OCI-LY7 (cell line): ENCODE results near the gene SUMF1. TPM values are rescaled to one million over a fixed set of nuclear protein-coding genes. Genes with fewer than 3 reads are reported as not detected.

Experiments used
- BruUV-seq: library from RNA; stranded (reverse); fragments of 400-500 nt; replicated peaks from 2 replicates; lab custom pipeline; 2021; lab: Mats Ljungman, UMichigan
- CTCF ChIA-PET: fragments of 300-600 bp; sonication (Branson Sonifier 250); formaldehyde crosslinking; loops from one replicate; lab custom pipeline; 2022; ENCODE audit warnings: antibody characterized with exemption; ENCODE audit not compliant: unreplicated experiment; lab: Charles Lee
- POLR2A ChIA-PET: fragments of 300-600 bp; sonication (Branson Sonifier 250); formaldehyde crosslinking; loops from one replicate; lab custom pipeline; 2022; ENCODE audit warnings: antibody characterized with exemption; lab: Charles Lee
- DNase-seq: peaks from one replicate; pipeline ENCODE4 v3.0.0-alpha.2; 2015; ENCODE audit warnings: low spot score
- H2AFZ ChIP-seq: fragments of 200-600 bp; sonication (generic), shearing (Covaris generic); 2 replicates; pipeline ENCODE4 v1.6.1; 2014; ENCODE audit warnings: mild to moderate bottlenecking, antibody characterized with exemption, low read length, moderate library complexity
- H3K27ac ChIP-seq: fragments of 200-600 bp; sonication (generic); 2 replicates; pipeline ENCODE4 v1.5.1; 2014; ENCODE audit warnings: mixed run types, low read depth, mild to moderate bottlenecking, moderate library complexity, low read length, inconsistent platforms; ENCODE audit not compliant: poor library complexity, severe bottlenecking
- H3K36me3 ChIP-seq: fragments of 200-600 bp; sonication (generic); 2 replicates; pipeline ENCODE4 v1.6.1; 2014; ENCODE audit warnings: mild to moderate bottlenecking, antibody characterized with exemption, low read length, moderate library complexity, mixed read lengths; ENCODE audit not compliant: insufficient read depth
- H3K4me1 ChIP-seq: fragments of 200-600 bp; sonication (generic); 2 replicates; pipeline ENCODE4 v1.5.1; 2014; ENCODE audit warnings: mild to moderate bottlenecking, low read length; ENCODE audit not compliant: insufficient read depth, poor library complexity, severe bottlenecking
- H3K4me2 ChIP-seq: fragments of 200-600 bp; sonication (generic); 2 replicates; pipeline ENCODE4 v1.6.1; 2014; ENCODE audit warnings: mild to moderate bottlenecking, low read length
- H3K4me3 ChIP-seq: fragments of 200-600 bp; sonication (generic); 2 replicates; pipeline ENCODE4 v1.5.1; 2014; ENCODE audit warnings: mild to moderate bottlenecking, low read depth, low read length; ENCODE audit not compliant: poor library complexity, severe bottlenecking
- H3K79me2 ChIP-seq: fragments of 200-600 bp; sonication (generic); 2 replicates; pipeline ENCODE4 v1.6.1; 2016; ENCODE audit warnings: low read depth, mild to moderate bottlenecking, low read length, moderate library complexity, mixed read lengths; ENCODE audit not compliant: insufficient read depth
- H3K9me2 ChIP-seq: fragments of 200-600 bp; sonication (generic); 2 replicates; pipeline ENCODE4 v1.6.1; 2016; ENCODE audit warnings: mild to moderate bottlenecking, low read length, mixed read lengths; ENCODE audit not compliant: insufficient read depth
- H3K9me3 ChIP-seq: fragments of 200-600 bp; sonication (generic); 2 replicates; pipeline ENCODE4 v1.6.1; 2014; ENCODE audit warnings: mild to moderate bottlenecking, mixed run types, low read length, mixed read lengths
- H4K20me1 ChIP-seq: fragments of 200-600 bp; sonication (generic); 2 replicates; pipeline ENCODE4 v1.6.1; 2014; ENCODE audit warnings: mild to moderate bottlenecking, antibody characterized with exemption, low read length, moderate library complexity, mixed read lengths; ENCODE audit not compliant: insufficient read depth
- EZH2phosphoT487 ChIP-seq: fragments of 200-600 bp; sonication (generic); IDR thresholded peaks from 2 replicates; pipeline ENCODE4 v1.6.1; 2018; ENCODE audit warnings: low read depth, borderline replicate concordance, mild to moderate bottlenecking, mixed run types, antibody characterized with exemption, low read length, moderate library complexity, mixed read lengths
- intact Hi-C: fragments of 100-400 bp; cut with micrococcal nuclease; formaldehyde crosslinking; loops from one replicate; pipeline ENCODE4 v1.10.0; 2022; ENCODE audit not compliant: unreplicated experiment
- total RNA-seq, 2 experiments: library from RNA; depleted of rRNA in 1 of 2; stranded (reverse); fragments of >200 nt in 1 of 2; shearing (Covaris generic) in 1 of 2; gene quantifications; 2 replicates each; pipeline ENCODE4 v1.2.3, GENCODE V29; 2014 to 2022
- TF ChIP-seq, protein P1 (sequence below): fragments of 200-600 bp; sonication (generic); conservative IDR thresholded peaks from 2 replicates; pipeline ENCODE4 v1.5.1; 2014; ENCODE audit warnings: mild to moderate bottlenecking, antibody characterized with exemption, low read length, moderate library complexity, mixed read lengths

The SUMF1 gene
- total RNA-seq, 2 experiments from 2014 or later, result 9.1 to 11.9 TPM

DNA sequence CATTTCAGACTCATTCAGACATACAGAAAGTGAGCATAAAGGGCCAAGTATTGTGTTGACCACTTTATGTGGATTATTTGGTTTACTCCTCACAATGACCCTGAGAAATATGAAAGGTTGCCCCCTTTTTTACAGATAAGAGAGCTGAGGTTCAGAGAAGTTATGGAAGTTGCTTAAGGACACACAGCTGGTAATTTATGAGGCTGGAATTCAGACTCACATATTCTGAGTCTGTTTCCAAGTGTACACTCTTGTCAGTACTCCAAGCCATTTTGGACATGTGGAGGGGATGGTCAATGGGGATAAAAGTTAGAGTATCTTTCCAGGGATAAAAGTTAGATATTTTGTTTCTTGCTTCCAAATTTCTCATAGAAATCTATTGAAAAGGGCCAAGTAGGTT, 42.0 kb upstream of the SUMF1 start:
- H3K9me2 ChIP-seq, result no peaks in the 10 kb centered on the region
- peaks cover 53% of the 10 kb centered on the region for H3K4me1 ChIP-seq
- H3K4me2 ChIP-seq, result peak overlapping the region; percentile 82
- no peak for DNase-seq
- POLR2A ChIA-PET, result interaction anchor here (0.6 to 11.0 kb wide), 4 partner anchors 16 to 685 kb away, joined by 3 to 206 read pairs (median 8); partner anchors contain the start of genes ITPR1 and SUMF1
- H4K20me1 ChIP-seq, result no peaks in the 10 kb centered on the region
- no peaks in the 10 kb centered on the region for H3K9me3 ChIP-seq
- peak overlapping the region; percentile 98 for H3K27ac ChIP-seq
- intact Hi-C loops, result no loop called here
- peaks cover 18% of the 10 kb centered on the region; the same call in 1 of the 2 replicates for H3K36me3 ChIP-seq
- TF ChIP-seq EZH2phosphoT487, result no peak
- TF ChIP-seq, protein P1, sequence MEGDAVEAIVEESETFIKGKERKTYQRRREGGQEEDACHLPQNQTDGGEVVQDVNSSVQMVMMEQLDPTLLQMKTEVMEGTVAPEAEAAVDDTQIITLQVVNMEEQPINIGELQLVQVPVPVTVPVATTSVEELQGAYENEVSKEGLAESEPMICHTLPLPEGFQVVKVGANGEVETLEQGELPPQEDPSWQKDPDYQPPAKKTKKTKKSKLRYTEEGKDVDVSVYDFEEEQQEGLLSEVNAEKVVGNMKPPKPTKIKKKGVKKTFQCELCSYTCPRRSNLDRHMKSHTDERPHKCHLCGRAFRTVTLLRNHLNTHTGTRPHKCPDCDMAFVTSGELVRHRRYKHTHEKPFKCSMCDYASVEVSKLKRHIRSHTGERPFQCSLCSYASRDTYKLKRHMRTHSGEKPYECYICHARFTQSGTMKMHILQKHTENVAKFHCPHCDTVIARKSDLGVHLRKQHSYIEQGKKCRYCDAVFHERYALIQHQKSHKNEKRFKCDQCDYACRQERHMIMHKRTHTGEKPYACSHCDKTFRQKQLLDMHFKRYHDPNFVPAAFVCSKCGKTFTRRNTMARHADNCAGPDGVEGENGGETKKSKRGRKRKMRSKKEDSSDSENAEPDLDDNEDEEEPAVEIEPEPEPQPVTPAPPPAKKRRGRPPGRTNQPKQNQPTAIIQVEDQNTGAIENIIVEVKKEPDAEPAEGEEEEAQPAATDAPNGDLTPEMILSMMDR, result no peak
- H2AFZ ChIP-seq, result no peak overlapping the region
- no TSS peak for BruUV-seq
- CTCF ChIA-PET, result no interaction called here
- no peak overlapping the region for H3K4me3 ChIP-seq
- peaks cover 53% of the 10 kb centered on the region; the same call in 1 of the 2 replicates for H3K79me2 ChIP-seq

DNA sequence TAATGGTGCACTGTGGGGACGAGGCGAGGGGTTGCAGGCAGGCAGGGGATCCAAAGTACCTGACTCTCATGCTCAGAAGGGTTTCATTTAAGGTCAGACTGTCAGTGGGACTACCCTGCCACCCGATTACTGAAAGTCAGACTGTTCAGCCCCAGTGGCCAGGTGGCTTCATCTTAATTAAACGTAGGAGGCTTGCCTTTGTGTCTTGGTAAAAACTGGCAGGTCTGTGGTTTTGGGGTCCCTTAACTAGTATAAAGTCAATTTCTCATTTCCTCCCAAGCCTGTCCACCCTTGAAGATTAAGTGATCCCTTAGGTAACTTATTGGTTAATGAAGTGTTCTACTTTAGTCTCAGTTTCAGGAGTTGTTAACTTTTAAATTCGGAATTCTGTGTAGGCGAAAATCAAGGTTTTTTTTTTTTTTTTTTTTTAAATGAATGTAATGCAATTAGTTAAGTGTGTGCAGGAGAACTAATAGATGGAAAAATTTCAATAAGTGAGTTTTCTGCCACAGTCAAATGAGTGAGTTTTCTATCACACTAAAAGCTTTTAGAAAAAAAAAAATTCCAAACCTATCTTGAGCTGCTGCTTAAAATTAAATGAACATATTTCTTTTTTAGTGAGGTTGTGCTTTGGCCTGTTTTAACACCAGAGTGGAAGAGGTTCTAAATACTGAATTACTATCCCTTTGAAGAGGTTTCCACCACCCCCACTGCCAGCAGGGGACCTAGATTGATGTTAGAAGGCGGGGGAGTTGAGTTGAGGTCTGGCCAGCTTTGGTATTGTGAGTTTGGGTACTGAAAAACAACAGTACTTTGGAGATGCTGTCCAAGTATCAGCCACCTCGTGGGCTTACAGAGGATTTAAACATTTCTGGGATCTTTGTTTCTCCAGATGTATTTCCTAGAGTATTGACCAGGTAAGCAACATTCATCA, 41.2 kb upstream of the SUMF1 start:
- intact Hi-C loops, result no loop called here
- BruUV-seq, result no TSS peak
- H3K4me3 ChIP-seq, result peak overlapping the region; percentile 64
- peaks cover 58% of the 10 kb centered on the region; the same call in 1 of the 2 replicates for H3K79me2 ChIP-seq
- H3K27ac ChIP-seq, result peak overlapping the region; percentile 98
- ChIA-PET CTCF (interaction anchor here (0.8 kb wide), 1 partner anchor 12 kb away, joined by 3 read pairs; no protein-coding TSS in a partner anchor), POLR2A (interaction anchor here (0.6 to 11.0 kb wide), 12 partner anchors 9 to 689 kb away, joined by 3 to 206 read pairs (median 4); partner anchors contain the start of genes ITPR1 and SUMF1)
- H3K36me3 ChIP-seq, result peaks cover 18% of the 10 kb centered on the region; the same call in 1 of the 2 replicates
- peak; percentile 73 for DNase-seq
- H4K20me1 ChIP-seq, result no peaks in the 10 kb centered on the region
- H2AFZ ChIP-seq, result no peak overlapping the region
- H3K9me3 ChIP-seq, result no peaks in the 10 kb centered on the region
- H3K9me2 ChIP-seq, result no peaks in the 10 kb centered on the region
- peaks cover 60% of the 10 kb centered on the region for H3K4me1 ChIP-seq
- peak overlapping the region; percentile 82 for H3K4me2 ChIP-seq
- TF ChIP-seq, protein P1, result 0 out of 2 replicates have a peak, but pooled peaks have one; percentile 27
- TF ChIP-seq EZH2phosphoT487, result no peak
